Psoas muscle (tissue), 8 donors: Measurements from ENCODE around the gene DLGAP1. TPM values are rescaled to one million over a fixed set of nuclear protein-coding genes. Genes with fewer than 3 reads are reported as not detected.

Source experiments
- ATAC-seq, 4 donors: fragments of 200-7000 bp; cut with Tn5 transposase; one replicate each; pipeline ENCODE4 v1.9.1; 2020; ENCODE audit warnings: moderate library complexity in 3 of 4, mild to moderate bottlenecking in 2 of 4
- DNase-seq, 2 donors: peaks; one replicate each; pipeline ENCODE4 v3.0.0-alpha.2; 2020
- H3K27ac ChIP-seq: fragments of 200-600 bp; one replicate; pipeline ENCODE4 v1.8.0; 2022
- H3K27me3 ChIP-seq, 3 donors: fragments of 200-600 bp in 1 of 3; one replicate each; pipeline versions ENCODE4 v1.6.1 to v1.8.0; 2013 to 2022; ENCODE audit warnings: low read length in 2 of 3, mild to moderate bottlenecking in 2 of 3, moderate library complexity in 1 of 3; ENCODE audit not compliant: insufficient read depth in 3 of 3
- H3K36me3 ChIP-seq, 2 donors: fragments of 200-600 bp in 1 of 2; one replicate each; pipeline versions ENCODE4 v1.6.1 to v1.8.0; 2013 to 2022; ENCODE audit warnings: low read depth in 1 of 2, mild to moderate bottlenecking in 1 of 2, moderate library complexity in 1 of 2; ENCODE audit not compliant: insufficient read depth in 1 of 2
- H3K4me1 ChIP-seq: fragments of 200-600 bp; one replicate; pipeline ENCODE4 v1.8.0; 2022
- H3K4me3 ChIP-seq: fragments of 200-600 bp; one replicate; pipeline ENCODE4 v1.8.0; 2022; ENCODE audit warnings: mild to moderate bottlenecking
- H3K9me3 ChIP-seq: fragments of 200-600 bp; one replicate; pipeline ENCODE4 v1.8.0; 2022
- WGBS, 3 donors: extraction: QIAGEN DNeasy Blood & Tissue Kit; methylation state at CpG; one replicate each; pipeline versions ENCODE4 v1.1.6 to v1.1.7; 2013; 5-methylcytosine and 5-hydroxymethylcytosine counted together
- intact Hi-C, 2 donors: fragments of 100-400 bp; cut with DNase I; formaldehyde crosslinking; loops; one replicate each; pipeline versions ENCODE4 v1.11.0 to v1.14.2; 2022
- polyA plus RNA-seq, 3 donors: library from polyadenylated mRNA; stranded (reverse); fragments of 200-250 nt; gene quantifications; one replicate each; pipeline ENCODE4 v1.2.3, GENCODE V29; 2013
- total RNA-seq, 4 donors: library from RNA; stranded (reverse); fragmentation: NEBNext Ultra II Directional in 2 of 4; extraction: Animal tissue kit (Norgen Biotek cat#: 25700) in 2 of 4; gene quantifications; one replicate each; pipeline versions ENCODE4 v1.2.1 to v1.2.4, GENCODE V29; 2021 to 2023
- TF ChIP-seq, protein P1 (sequence below): fragments of 200-600 bp; IDR thresholded peaks from one replicate; pipeline ENCODE4 v1.8.0; 2022; ENCODE audit warnings: antibody characterized with exemption
- donor health status: healthy with polysubstance abuse.
- donor health status: DM: no; HTN: no; CAD: no; lungs with moderate emphysema.
- donor health status: Bipolar disorder and iron deficiency.
- donor health status: healthy.
- donor health status: DM: yes; HTN: yes; CAD: no.
- donor health status: DM: no; HTN: no; CAD: no.
- donor health status: DM: no; HTN: no; CAD: no.
- donor health status: DM: yes; HTN: yes; CAD: no.

Gene DLGAP1
- total and polyA plus RNA-seq, 7 donors: 0.09 to 0.26 (median 0.16) TPM; not detected in 1

DNA sequence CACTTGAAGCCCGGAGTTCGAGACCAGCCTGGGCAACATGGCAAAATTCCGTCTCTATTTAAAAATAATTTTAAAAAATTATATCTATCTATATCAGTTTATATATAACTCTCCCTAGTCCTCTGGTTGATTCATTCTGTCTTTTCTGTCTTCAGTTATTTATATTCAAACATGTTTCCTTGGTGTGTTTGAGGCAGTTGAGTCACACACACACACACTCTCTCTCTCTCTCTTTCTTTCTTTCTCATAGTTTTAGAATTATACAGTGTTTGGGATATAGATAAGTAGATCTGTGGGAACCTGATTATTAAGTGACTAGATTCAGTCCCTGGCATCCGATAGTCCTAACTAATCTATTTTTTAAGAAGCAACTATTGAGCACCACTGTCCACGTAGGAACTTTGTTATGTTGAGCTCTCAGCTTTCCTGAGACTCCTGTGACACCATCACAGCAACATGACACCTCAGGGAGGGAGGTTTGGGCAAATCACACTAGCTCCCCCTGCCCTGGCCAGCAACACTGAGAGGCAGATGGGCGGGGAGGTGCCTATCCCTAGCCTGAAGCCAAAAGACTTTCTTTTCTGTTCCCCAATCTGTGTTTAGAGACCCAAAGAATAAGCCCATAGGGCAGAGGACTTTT is 482.7 kb downstream of the DLGAP1 start:
- ATAC-seq (no peak), DNase-seq (no peak)
- no peaks in the 10 kb centered on the region for H3K4me1 ChIP-seq
- H3K36me3 ChIP-seq: no peaks in the 10 kb centered on the region
- no peak overlapping the region for H3K27ac ChIP-seq
- 80 to 83% (median 80%) methylated on average over 6 of the region's 6 CpGs for WGBS, 3 donors
- intact Hi-C loops: no loop called here
- no peaks in the 10 kb centered on the region for H3K27me3 ChIP-seq
- no peak overlapping the region for H3K4me3 ChIP-seq
- no peaks in the 10 kb centered on the region for H3K9me3 ChIP-seq
- TF ChIP-seq, protein P1, sequence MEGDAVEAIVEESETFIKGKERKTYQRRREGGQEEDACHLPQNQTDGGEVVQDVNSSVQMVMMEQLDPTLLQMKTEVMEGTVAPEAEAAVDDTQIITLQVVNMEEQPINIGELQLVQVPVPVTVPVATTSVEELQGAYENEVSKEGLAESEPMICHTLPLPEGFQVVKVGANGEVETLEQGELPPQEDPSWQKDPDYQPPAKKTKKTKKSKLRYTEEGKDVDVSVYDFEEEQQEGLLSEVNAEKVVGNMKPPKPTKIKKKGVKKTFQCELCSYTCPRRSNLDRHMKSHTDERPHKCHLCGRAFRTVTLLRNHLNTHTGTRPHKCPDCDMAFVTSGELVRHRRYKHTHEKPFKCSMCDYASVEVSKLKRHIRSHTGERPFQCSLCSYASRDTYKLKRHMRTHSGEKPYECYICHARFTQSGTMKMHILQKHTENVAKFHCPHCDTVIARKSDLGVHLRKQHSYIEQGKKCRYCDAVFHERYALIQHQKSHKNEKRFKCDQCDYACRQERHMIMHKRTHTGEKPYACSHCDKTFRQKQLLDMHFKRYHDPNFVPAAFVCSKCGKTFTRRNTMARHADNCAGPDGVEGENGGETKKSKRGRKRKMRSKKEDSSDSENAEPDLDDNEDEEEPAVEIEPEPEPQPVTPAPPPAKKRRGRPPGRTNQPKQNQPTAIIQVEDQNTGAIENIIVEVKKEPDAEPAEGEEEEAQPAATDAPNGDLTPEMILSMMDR: no peak

DNA sequence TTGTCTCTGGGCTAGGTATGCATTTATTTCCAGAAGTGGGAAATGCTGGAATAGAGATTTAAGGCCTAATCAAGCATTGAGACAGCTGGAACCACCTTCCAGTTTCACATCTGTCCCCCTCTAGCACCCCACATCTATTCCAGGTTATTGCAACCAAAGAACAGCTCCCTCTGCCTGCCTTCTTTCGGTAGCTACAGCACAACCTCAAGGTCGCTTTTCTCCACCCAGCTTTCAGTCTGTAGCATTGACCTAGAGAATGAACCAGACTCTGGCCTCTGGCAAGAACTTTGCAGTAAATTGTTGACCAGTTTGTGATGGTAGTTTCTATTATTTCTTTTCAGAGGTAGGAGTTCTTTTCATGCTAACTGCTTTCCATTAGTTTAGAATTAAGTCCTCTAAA is 484.2 kb downstream of the DLGAP1 start:
- H3K36me3 ChIP-seq: no peaks in the 10 kb centered on the region
- no peak overlapping the region for H3K4me3 ChIP-seq
- 22 to 50% (median 38%) methylated on average over 2 of the region's 2 CpGs for WGBS, 3 donors
- no peaks in the 10 kb centered on the region for H3K4me1 ChIP-seq
- DNase-seq: no peak
- no peak overlapping the region for H3K27ac ChIP-seq
- no peaks in the 10 kb centered on the region for H3K9me3 ChIP-seq
- TF ChIP-seq, protein P1: no peak
- intact Hi-C loops: no loop called here
- H3K27me3 ChIP-seq: no peaks in the 10 kb centered on the region
- no peak for ATAC-seq

DNA sequence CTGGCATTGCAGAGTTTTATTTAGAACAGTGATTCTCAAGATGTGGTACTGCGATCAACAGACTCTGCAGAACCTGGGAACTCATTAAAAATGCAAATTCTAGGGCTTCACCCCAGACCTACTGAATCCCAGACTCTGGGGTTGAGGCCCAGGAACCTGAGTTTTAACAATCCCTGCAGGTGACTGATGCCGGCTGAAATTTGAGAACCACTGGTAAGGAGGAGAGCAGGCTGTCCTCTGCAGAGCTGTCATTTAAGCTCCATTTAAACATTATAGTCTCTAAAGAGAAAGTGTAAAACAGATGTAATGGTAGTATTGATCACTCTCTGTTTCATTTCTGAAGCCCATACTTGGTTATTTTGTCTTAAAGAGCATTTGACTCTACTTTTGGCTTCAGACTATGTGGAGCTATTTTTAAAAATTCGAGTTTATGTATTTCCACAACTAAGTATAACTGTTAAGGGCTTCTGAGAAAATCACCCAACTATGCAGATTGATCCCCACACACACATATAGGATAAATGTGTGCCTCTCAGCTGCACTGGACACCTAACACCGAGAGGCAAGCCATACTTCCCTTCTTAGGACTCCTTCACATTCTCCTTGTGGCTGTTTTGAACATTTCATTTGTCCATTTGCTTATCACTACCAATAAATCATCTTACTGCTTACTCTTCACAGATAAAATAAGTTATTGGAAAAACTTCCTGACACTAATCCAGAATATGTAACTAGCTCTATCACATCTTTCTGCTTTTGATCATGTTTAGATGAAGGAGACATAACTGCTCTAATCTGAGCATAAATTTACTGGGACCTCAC is 487.5 kb downstream of the DLGAP1 start:
- TF ChIP-seq, protein P1: no peak
- no peaks in the 10 kb centered on the region for H3K9me3 ChIP-seq
- 50 to 60% (median 55%) methylated on average over 4 of the region's 4 CpGs for WGBS, 3 donors
- no peaks in the 10 kb centered on the region for H3K27me3 ChIP-seq
- ATAC-seq: no peak
- no peak for DNase-seq
- intact Hi-C loops: no loop called here
- no peak overlapping the region for H3K27ac ChIP-seq
- no peaks in the 10 kb centered on the region for H3K36me3 ChIP-seq
- H3K4me1 ChIP-seq: no peaks in the 10 kb centered on the region
- no peak overlapping the region for H3K4me3 ChIP-seq

DNA sequence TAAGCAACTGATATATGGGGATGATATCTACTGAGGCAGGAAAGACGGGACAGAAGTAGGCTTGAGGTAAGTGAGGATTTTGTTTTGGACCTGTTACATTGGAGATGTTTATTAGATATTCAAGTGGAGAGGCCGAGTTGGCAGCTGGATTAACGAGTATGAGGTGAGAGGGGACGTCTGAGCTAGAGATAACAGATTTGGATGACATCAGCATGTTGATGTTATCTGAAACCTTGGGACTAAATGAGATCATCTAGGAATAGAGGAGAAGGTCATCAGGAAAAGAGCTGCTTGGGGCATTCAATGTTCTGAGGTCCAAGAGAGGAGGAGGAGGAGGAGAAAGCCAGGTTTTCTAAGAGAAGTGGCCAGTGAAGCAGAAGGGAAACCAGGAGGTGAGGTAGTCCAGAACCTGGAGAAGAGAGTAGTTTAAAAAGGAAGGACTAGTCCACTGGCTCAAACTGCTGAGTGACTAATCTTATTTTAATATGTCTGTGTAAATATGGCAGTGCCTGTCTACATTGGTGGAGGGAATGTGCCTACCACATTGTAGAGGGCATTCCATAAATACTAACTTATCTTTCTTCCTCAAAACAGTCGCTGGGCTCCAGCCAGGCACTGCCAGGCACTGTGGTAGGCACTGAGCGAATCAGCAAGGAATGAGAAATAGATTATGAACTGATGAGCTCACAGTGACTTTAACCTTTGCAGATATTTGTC is 488.3 kb downstream of the DLGAP1 start:
- intact Hi-C loops: no loop called here
- TF ChIP-seq, protein P1: no peak
- Histone ChIP-seq H3K4me1 (no peaks in the 10 kb centered on the region), H3K9me3 (no peaks in the 10 kb centered on the region), H3K27me3 (no peaks in the 10 kb centered on the region), H3K4me3 (no peak overlapping the region), H3K27ac (no peak overlapping the region), H3K36me3 (no peaks in the 10 kb centered on the region)
- ATAC-seq (no peak), DNase-seq (no peak)
- 57 to 69% (median 64%) methylated on average over 6 of the region's 6 CpGs for WGBS, 3 donors
